ENCODE results near the gene PFDN6. TPM values are rescaled to one million over a fixed set of nuclear protein-coding genes. Genes with fewer than 3 reads are reported as not detected.
A peak's percentile ranks its signal among the peaks of the same experiment; 100 is the strongest.

Gene PFDN6
- total and polyA plus RNA-seq, 2 of the 13 experiments (the other 11 are each of a cell fraction or from before 2014, with no cell fraction given) = 75.5 to 87.0 TPM

GRCh38 chr6:33312361-33313104 lies 23.1 kb downstream of the PFDN6 start (continued):
- TF ChIP-seq ZMYM4 (CRISPR knock-in tag; IDR thresholded peaks at IDR 0.05) (peak; percentile 58; the same call in 1 of the 2 replicates), SALL1 (CRISPR knock-in tag; IDR thresholded peaks at IDR 0.05) (peak; percentile 72), MEIS2 (CRISPR knock-in tag; IDR thresholded peaks at IDR 0.05) (peak; percentile 68; the same call in 1 of the 2 replicates), SKI (IDR thresholded peaks at IDR 0.05; ENCODE audit: partially characterized antibody) (no peak), PRDM15 (CRISPR knock-in tag; IDR thresholded peaks at IDR 0.05) (peak; percentile 50), ATF5 (CRISPR knock-in tag; IDR thresholded peaks at IDR 0.05; ENCODE audit: low read depth) (0 out of 2 replicates have a peak, but pooled peaks have one; percentile 11), KLF16 (CRISPR knock-in tag; IDR thresholded peaks at IDR 0.05) (peak in 1 of 2 experiments; percentile 75; a peak in 2 of 4 replicates), FOXO1 (CRISPR knock-in tag; IDR thresholded peaks at IDR 0.05) (peak; percentile 39; the same call in 1 of the 2 replicates), MXI1 (IDR thresholded peaks at IDR 0.05; ENCODE audit: borderline replicate concordance, low read depth, low read length) (peak; percentile 51; the same call in 1 of the 3 replicates), RBM22 (optimal IDR thresholded peaks at IDR 0.05; ENCODE audit: low read length) (no peak), CCAR2 (optimal IDR thresholded peaks at IDR 0.05; ENCODE audit: low read depth, low read length) (no peak), TSC22D2 (CRISPR knock-in tag; IDR thresholded peaks at IDR 0.05; ENCODE audit: borderline replicate concordance) (0 out of 2 replicates have a peak, but pooled peaks have one; percentile 33), KDM3A (CRISPR knock-in tag; IDR thresholded peaks at IDR 0.05; ENCODE audit: low read depth) (peak; percentile 48; the same call in 1 of the 2 replicates), FOXP1 (IDR thresholded peaks at IDR 0.05) (no peak), FOXP1 (CRISPR knock-in tag; IDR thresholded peaks at IDR 0.05) (no peak)
- TF ChIP-seq, protein P1, sequence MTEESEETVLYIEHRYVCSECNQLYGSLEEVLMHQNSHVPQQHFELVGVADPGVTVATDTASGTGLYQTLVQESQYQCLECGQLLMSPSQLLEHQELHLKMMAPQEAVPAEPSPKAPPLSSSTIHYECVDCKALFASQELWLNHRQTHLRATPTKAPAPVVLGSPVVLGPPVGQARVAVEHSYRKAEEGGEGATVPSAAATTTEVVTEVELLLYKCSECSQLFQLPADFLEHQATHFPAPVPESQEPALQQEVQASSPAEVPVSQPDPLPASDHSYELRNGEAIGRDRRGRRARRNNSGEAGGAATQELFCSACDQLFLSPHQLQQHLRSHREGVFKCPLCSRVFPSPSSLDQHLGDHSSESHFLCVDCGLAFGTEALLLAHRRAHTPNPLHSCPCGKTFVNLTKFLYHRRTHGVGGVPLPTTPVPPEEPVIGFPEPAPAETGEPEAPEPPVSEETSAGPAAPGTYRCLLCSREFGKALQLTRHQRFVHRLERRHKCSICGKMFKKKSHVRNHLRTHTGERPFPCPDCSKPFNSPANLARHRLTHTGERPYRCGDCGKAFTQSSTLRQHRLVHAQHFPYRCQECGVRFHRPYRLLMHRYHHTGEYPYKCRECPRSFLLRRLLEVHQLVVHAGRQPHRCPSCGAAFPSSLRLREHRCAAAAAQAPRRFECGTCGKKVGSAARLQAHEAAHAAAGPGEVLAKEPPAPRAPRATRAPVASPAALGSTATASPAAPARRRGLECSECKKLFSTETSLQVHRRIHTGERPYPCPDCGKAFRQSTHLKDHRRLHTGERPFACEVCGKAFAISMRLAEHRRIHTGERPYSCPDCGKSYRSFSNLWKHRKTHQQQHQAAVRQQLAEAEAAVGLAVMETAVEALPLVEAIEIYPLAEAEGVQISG (CRISPR knock-in tag; IDR thresholded peaks at IDR 0.05) = peak; percentile 77
- TF ChIP-seq, protein P2, sequence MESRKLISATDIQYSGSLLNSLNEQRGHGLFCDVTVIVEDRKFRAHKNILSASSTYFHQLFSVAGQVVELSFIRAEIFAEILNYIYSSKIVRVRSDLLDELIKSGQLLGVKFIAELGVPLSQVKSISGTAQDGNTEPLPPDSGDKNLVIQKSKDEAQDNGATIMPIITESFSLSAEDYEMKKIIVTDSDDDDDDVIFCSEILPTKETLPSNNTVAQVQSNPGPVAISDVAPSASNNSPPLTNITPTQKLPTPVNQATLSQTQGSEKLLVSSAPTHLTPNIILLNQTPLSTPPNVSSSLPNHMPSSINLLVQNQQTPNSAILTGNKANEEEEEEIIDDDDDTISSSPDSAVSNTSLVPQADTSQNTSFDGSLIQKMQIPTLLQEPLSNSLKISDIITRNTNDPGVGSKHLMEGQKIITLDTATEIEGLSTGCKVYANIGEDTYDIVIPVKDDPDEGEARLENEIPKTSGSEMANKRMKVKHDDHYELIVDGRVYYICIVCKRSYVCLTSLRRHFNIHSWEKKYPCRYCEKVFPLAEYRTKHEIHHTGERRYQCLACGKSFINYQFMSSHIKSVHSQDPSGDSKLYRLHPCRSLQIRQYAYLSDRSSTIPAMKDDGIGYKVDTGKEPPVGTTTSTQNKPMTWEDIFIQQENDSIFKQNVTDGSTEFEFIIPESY (CRISPR knock-in tag; IDR thresholded peaks at IDR 0.05) = 0 out of 2 replicates have a peak, but pooled peaks have one; percentile 20
- TF ChIP-seq, protein P3, sequence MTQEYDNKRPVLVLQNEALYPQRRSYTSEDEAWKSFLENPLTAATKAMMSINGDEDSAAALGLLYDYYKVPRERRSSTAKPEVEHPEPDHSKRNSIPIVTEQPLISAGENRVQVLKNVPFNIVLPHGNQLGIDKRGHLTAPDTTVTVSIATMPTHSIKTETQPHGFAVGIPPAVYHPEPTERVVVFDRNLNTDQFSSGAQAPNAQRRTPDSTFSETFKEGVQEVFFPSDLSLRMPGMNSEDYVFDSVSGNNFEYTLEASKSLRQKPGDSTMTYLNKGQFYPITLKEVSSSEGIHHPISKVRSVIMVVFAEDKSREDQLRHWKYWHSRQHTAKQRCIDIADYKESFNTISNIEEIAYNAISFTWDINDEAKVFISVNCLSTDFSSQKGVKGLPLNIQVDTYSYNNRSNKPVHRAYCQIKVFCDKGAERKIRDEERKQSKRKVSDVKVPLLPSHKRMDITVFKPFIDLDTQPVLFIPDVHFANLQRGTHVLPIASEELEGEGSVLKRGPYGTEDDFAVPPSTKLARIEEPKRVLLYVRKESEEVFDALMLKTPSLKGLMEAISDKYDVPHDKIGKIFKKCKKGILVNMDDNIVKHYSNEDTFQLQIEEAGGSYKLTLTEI (CRISPR knock-in tag; conservative IDR thresholded peaks at IDR 0.05) = no peak
